Panc1 (cell line): ENCODE data around the gene ABCA7. TPM values are rescaled to one million over a fixed set of nuclear protein-coding genes. Genes with fewer than 3 reads are reported as not detected.
A peak's percentile ranks its signal among the peaks of the same experiment; 100 is the strongest.

ENCODE experiments used
- ATAC-seq: fragments of 200-7000 bp; cut with Tn5 transposase; 2 replicates; pipeline ENCODE4 v1.9.1; 2020; ENCODE audit warnings: mild to moderate bottlenecking, moderate library complexity
- BruUV-seq: library from RNA; stranded (reverse); fragments of 400-500 nt; replicated peaks from 2 replicates; lab custom pipeline; 2021; lab: Mats Ljungman, UMichigan
- CTCF ChIA-PET: fragments of 300-600 bp; sonication (Branson Sonifier 250); formaldehyde crosslinking; loops from one replicate; lab custom pipeline; 2022; ENCODE audit warnings: antibody characterized with exemption; lab: Charles Lee
- POLR2A ChIA-PET: fragments of 300-600 bp; sonication (Branson Sonifier 250); formaldehyde crosslinking; loops from one replicate; lab custom pipeline; 2022; ENCODE audit warnings: antibody characterized with exemption; lab: Charles Lee
- DNase-seq: peaks from one replicate; pipeline ENCODE4 v3.0.0-alpha.2; 2010; ENCODE audit warnings: low read depth, low spot score
- H3K27ac ChIP-seq: 2 replicates; pipeline ENCODE4 v1.5.1; 2011; ENCODE audit warnings: mild to moderate bottlenecking, low read length, inconsistent platforms
- H3K27me3 ChIP-seq: fragments of 200-500 bp; sonication (Bioruptor generic); 2 replicates; pipeline ENCODE4 v1.6.0; 2014; ENCODE audit warnings: low read length, inconsistent platforms; ENCODE audit not compliant: control insufficient read depth, insufficient read depth
- H3K36me3 ChIP-seq: fragments of 200-500 bp; sonication (Bioruptor generic); 2 replicates; pipeline ENCODE4 v1.5.1; 2014; ENCODE audit warnings: inconsistent platforms, mild to moderate bottlenecking, low read length, moderate library complexity; ENCODE audit not compliant: control insufficient read depth, insufficient read depth
- H3K4me1 ChIP-seq: 2 replicates; pipeline ENCODE4 v1.5.1; 2011; ENCODE audit warnings: inconsistent platforms, mild to moderate bottlenecking, low read length, moderate library complexity; ENCODE audit not compliant: control insufficient read depth, insufficient read depth
- H3K4me3 ChIP-seq, 2 experiments: 2 replicates each; pipeline ENCODE4 v1.5.1; 2011 to 2012; ENCODE audit warnings: low read depth in 2 of 2, low read length in 2 of 2, mild to moderate bottlenecking in 2 of 2, inconsistent platforms in 1 of 2, moderate library complexity in 1 of 2
- H3K9me3 ChIP-seq: fragments of 200-500 bp; sonication (Bioruptor generic); 2 replicates; pipeline ENCODE4 v1.5.1; 2014; ENCODE audit warnings: low read depth, mild to moderate bottlenecking, inconsistent platforms, low read length, moderate library complexity; ENCODE audit not compliant: control insufficient read depth, insufficient read depth
- CTCF ChIP-seq: fragments of 450-650 bp; IDR thresholded peaks from 2 replicates; pipeline ENCODE4 v1.5.1; 2017; ENCODE audit warnings: mild to moderate bottlenecking
- POLR2AphosphoS5 ChIP-seq: IDR thresholded peaks from 2 replicates; pipeline ENCODE4 v1.6.1; 2012; ENCODE audit warnings: mild to moderate bottlenecking, low read depth, low read length, moderate library complexity
- SIN3A ChIP-seq: IDR thresholded peaks from 2 replicates; pipeline ENCODE4 v1.6.1; 2012; ENCODE audit warnings: low read depth, mild to moderate bottlenecking, low read length, moderate library complexity, borderline replicate concordance; ENCODE audit not compliant: insufficient read depth
- TCF7L2 ChIP-seq: IDR thresholded peaks from 2 replicates; pipeline ENCODE4 v1.6.1; 2011; ENCODE audit warnings: mild to moderate bottlenecking, low read depth, low read length, inconsistent platforms
- in situ Hi-C: cut with HindIII; loops from 2 replicates; pipeline ENCODE4 v1.10.0; 2016; ENCODE audit warnings: low sequenced_read_pairs, low pct_unique_long_range_greater_than_20kb
- intact Hi-C: fragments of 100-400 bp; cut with micrococcal nuclease; formaldehyde crosslinking; loops from one replicate; pipeline ENCODE4 v1.10.0; 2022; ENCODE audit not compliant: unreplicated experiment
- total RNA-seq: library from RNA; stranded (reverse); gene quantifications from one replicate; pipeline ENCODE4 v1.2.1, GENCODE V29; 2021; ENCODE audit not compliant: unreplicated experiment
- TF ChIP-seq, protein P1 (sequence below), 2 experiments: IDR thresholded peaks; 2 replicates each; pipeline ENCODE4 v1.6.1; 2011 to 2012; ENCODE audit warnings: low read depth in 2 of 2, control low read depth in 1 of 2, low read length in 1 of 2, mild to moderate bottlenecking in 1 of 2, moderate library complexity in 1 of 2; ENCODE audit not compliant: insufficient read depth in 1 of 2

ABCA7 gene
- total RNA-seq, 1 experiment from 2014 or later = 47.5 TPM

GRCh38 chr19:1107661-1108261, 67.9 kb downstream of the ABCA7 start:
- no peak overlapping the region for H3K4me3 ChIP-seq
- peak overlapping the region; percentile 83 for H3K27ac ChIP-seq
- DNase-seq (no peak), ATAC-seq (peak; percentile 9)
- no TSS peak for BruUV-seq
- H3K9me3 ChIP-seq = no peaks in the 10 kb centered on the region
- in situ Hi-C loops (no loop called here), intact Hi-C loops (no loop called here)
- ChIA-PET POLR2A (interaction anchor here (0.6 kb wide), 2 partner anchors 65 to 85 kb away, joined by 4 read pairs; no protein-coding TSS in a partner anchor), CTCF (no interaction called here)
- no peaks in the 10 kb centered on the region for H3K27me3 ChIP-seq
- H3K36me3 ChIP-seq = no peaks in the 10 kb centered on the region; the same call in 1 of the 2 replicates
- H3K4me1 ChIP-seq = peaks cover 34% of the 10 kb centered on the region
- TF ChIP-seq CTCF (no peak), SIN3A (no peak), POLR2AphosphoS5 (peak; percentile 61), TCF7L2 (0 out of 2 replicates have a peak, but pooled peaks have one; percentile 9)
- TF ChIP-seq, protein P1, sequence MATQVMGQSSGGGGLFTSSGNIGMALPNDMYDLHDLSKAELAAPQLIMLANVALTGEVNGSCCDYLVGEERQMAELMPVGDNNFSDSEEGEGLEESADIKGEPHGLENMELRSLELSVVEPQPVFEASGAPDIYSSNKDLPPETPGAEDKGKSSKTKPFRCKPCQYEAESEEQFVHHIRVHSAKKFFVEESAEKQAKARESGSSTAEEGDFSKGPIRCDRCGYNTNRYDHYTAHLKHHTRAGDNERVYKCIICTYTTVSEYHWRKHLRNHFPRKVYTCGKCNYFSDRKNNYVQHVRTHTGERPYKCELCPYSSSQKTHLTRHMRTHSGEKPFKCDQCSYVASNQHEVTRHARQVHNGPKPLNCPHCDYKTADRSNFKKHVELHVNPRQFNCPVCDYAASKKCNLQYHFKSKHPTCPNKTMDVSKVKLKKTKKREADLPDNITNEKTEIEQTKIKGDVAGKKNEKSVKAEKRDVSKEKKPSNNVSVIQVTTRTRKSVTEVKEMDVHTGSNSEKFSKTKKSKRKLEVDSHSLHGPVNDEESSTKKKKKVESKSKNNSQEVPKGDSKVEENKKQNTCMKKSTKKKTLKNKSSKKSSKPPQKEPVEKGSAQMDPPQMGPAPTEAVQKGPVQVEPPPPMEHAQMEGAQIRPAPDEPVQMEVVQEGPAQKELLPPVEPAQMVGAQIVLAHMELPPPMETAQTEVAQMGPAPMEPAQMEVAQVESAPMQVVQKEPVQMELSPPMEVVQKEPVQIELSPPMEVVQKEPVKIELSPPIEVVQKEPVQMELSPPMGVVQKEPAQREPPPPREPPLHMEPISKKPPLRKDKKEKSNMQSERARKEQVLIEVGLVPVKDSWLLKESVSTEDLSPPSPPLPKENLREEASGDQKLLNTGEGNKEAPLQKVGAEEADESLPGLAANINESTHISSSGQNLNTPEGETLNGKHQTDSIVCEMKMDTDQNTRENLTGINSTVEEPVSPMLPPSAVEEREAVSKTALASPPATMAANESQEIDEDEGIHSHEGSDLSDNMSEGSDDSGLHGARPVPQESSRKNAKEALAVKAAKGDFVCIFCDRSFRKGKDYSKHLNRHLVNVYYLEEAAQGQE (IDR thresholded peaks at IDR 0.05; ENCODE audit: insufficient read depth in 1 of 2, low read depth in 2 of 2, low read length in 1 of 2) = no peak

- in situ Hi-C loops (no loop called here), intact Hi-C loops (no loop called here)
- Histone ChIP-seq H3K27me3 (no peaks in the 10 kb centered on the region), H3K4me1 (peaks cover 33% of the 10 kb centered on the region), H3K36me3 (no peaks in the 10 kb centered on the region; the same call in 1 of the 2 replicates), H3K27ac (peak overlapping the region; percentile 34; the same call in 1 of the 2 replicates), H3K4me3 (no peak overlapping the region), H3K9me3 (no peaks in the 10 kb centered on the region)
- BruUV-seq = TSS peak; percentile 65
- TF ChIP-seq POLR2AphosphoS5 (no peak; the same call in none of the 2 replicates), CTCF (no peak), SIN3A (no peak), TCF7L2 (no peak)
- TF ChIP-seq, protein P1 (IDR thresholded peaks at IDR 0.05; ENCODE audit: insufficient read depth in 1 of 2, low read depth in 2 of 2, low read length in 1 of 2) = no peak
- no peak for DNase-seq
- POLR2A ChIA-PET = no interaction called here
- CTCF ChIA-PET = no interaction called here
- ATAC-seq = no peak
Measured at GRCh38 chr19:1108291-1109031, 68.6 kb downstream of the ABCA7 start.
